Parathyroid adenoma (tissue), 2 donors: Measurements from ENCODE around the gene PKD1L1.

Experiments used
- H2AFZ ChIP-seq: fragments of 300-600 bp; sonication (generic); one replicate; pipeline ENCODE4 v1.7.0; 2017; ENCODE audit warnings: antibody characterized with exemption, mild to moderate bottlenecking
- H3K27ac ChIP-seq: fragments of 300-600 bp; sonication (generic); one replicate; pipeline ENCODE4 v1.7.0; 2017
- H3K27me3 ChIP-seq: fragments of 300-600 bp; sonication (generic); one replicate; pipeline ENCODE4 v1.7.0; 2017; ENCODE audit warnings: low read length; ENCODE audit not compliant: control insufficient read depth, insufficient read depth
- H3K36me3 ChIP-seq: fragments of 300-600 bp; sonication (generic); one replicate; pipeline ENCODE4 v1.7.0; 2017; ENCODE audit warnings: low read length; ENCODE audit not compliant: control insufficient read depth, insufficient read depth
- H3K4me1 ChIP-seq: fragments of 300-600 bp; sonication (generic); one replicate; pipeline ENCODE4 v1.7.0; 2017; ENCODE audit warnings: control low read depth
- H3K4me2 ChIP-seq: fragments of 300-600 bp; sonication (generic); one replicate; pipeline ENCODE4 v1.7.0; 2017; ENCODE audit warnings: low read length
- H3K4me3 ChIP-seq: fragments of 300-600 bp; sonication (generic); one replicate; pipeline ENCODE4 v1.7.0; 2017; ENCODE audit warnings: low read depth, low read length
- H3K79me2 ChIP-seq: fragments of 300-600 bp; sonication (generic); one replicate; pipeline ENCODE4 v1.7.0; 2017; ENCODE audit warnings: control low read depth
- H3K9ac ChIP-seq: fragments of 300-600 bp; sonication (generic); one replicate; pipeline ENCODE4 v1.7.0; 2017; ENCODE audit warnings: mild to moderate bottlenecking
- H3K9me3 ChIP-seq: fragments of 300-600 bp; sonication (generic); one replicate; pipeline ENCODE4 v1.7.0; 2017; ENCODE audit warnings: low read length; ENCODE audit not compliant: control insufficient read depth
- TF ChIP-seq, protein P1 (sequence below): fragments of 300-600 bp; sonication (generic); IDR thresholded peaks from one replicate; pipeline ENCODE4 v1.7.0; 2017; ENCODE audit warnings: antibody characterized with exemption, mild to moderate bottlenecking
- donor health status: primary hyperparathyroidism.

PKD1L1 gene

GRCh38 chr7:47948141-47948790 is at the start of gene PKD1L1:
TSS of gene PKD1L1 (minus strand) at chr7:47948466. CDS start at chr7:47948440, 26 bp downstream.
- no peaks in the 10 kb centered on the region for H3K9me3 ChIP-seq
- H3K4me3 ChIP-seq, result no peak within 1 kb of the TSS
- H3K36me3 ChIP-seq, result no peaks in the 10 kb centered on the region
- H3K4me1 ChIP-seq, result peaks cover 13% of the 10 kb centered on the region
- H3K27ac ChIP-seq, result peak within 1 kb of the TSS; percentile 42
- H3K79me2 ChIP-seq, result no peaks in the 10 kb centered on the region
- H3K4me2 ChIP-seq, result no peak within 1 kb of the TSS
- H2AFZ ChIP-seq, result no peak within 1 kb of the TSS
- H3K9ac ChIP-seq, result no peak within 1 kb of the TSS
- no peaks in the 10 kb centered on the region for H3K27me3 ChIP-seq
- TF ChIP-seq, protein P1, sequence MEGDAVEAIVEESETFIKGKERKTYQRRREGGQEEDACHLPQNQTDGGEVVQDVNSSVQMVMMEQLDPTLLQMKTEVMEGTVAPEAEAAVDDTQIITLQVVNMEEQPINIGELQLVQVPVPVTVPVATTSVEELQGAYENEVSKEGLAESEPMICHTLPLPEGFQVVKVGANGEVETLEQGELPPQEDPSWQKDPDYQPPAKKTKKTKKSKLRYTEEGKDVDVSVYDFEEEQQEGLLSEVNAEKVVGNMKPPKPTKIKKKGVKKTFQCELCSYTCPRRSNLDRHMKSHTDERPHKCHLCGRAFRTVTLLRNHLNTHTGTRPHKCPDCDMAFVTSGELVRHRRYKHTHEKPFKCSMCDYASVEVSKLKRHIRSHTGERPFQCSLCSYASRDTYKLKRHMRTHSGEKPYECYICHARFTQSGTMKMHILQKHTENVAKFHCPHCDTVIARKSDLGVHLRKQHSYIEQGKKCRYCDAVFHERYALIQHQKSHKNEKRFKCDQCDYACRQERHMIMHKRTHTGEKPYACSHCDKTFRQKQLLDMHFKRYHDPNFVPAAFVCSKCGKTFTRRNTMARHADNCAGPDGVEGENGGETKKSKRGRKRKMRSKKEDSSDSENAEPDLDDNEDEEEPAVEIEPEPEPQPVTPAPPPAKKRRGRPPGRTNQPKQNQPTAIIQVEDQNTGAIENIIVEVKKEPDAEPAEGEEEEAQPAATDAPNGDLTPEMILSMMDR, result no peak

DNA sequence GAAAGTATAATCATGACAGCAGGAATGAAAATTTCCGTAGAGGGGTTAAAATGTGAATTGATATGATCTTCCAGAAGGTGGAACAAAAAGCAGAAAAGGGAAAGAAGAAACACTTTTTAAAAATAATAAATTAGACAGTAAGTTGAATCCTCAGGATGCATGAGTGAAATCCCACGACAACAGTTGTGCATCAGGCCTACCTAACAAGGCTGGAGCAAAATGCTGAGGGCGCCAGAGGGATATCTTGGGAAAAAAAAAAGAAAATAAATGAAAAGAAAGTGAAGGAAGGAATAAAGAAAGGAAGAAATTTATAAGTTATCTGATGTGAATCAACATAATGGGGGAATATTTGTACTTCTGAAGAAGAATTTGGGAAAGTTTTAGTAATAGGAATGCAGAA is 44.2 kb upstream of the PKD1L1 start:
- H3K36me3 ChIP-seq, result no peaks in the 10 kb centered on the region
- TF ChIP-seq, protein P1, result no peak
- H3K9ac ChIP-seq, result no peak overlapping the region
- peak overlapping the region; percentile 94 for H2AFZ ChIP-seq
- no peaks in the 10 kb centered on the region for H3K27me3 ChIP-seq
- no peaks in the 10 kb centered on the region for H3K4me1 ChIP-seq
- H3K4me2 ChIP-seq, result peak overlapping the region; percentile 69
- no peaks in the 10 kb centered on the region for H3K79me2 ChIP-seq
- peak overlapping the region; percentile 13 for H3K27ac ChIP-seq
- peak overlapping the region; percentile 45 for H3K4me3 ChIP-seq
- no peaks in the 10 kb centered on the region for H3K9me3 ChIP-seq

GRCh38 chr7:47991741-47992311 is 43.6 kb upstream of the PKD1L1 start:
- peak overlapping the region; percentile 13 for H3K27ac ChIP-seq
- no peaks in the 10 kb centered on the region for H3K79me2 ChIP-seq
- TF ChIP-seq, protein P1, result peak; percentile 72
- peak overlapping the region; percentile 45 for H3K4me3 ChIP-seq
- no peaks in the 10 kb centered on the region for H3K36me3 ChIP-seq
- H3K9ac ChIP-seq, result no peak overlapping the region
- H3K9me3 ChIP-seq, result no peaks in the 10 kb centered on the region
- H3K4me2 ChIP-seq, result peak overlapping the region; percentile 69
- H3K4me1 ChIP-seq, result no peaks in the 10 kb centered on the region
- H2AFZ ChIP-seq, result peak overlapping the region; percentile 94
- H3K27me3 ChIP-seq, result no peaks in the 10 kb centered on the region

- Histone ChIP-seq H3K9ac (no peak overlapping the region), H3K79me2 (no peaks in the 10 kb centered on the region)
- TF ChIP-seq, protein P1, result no peak
Observed at GRCh38 chr7:47991270-47991669, 43.0 kb upstream of the PKD1L1 start.

More at GRCh38 chr7:47991270-47991669, 43.0 kb upstream of the PKD1L1 start:
- peak overlapping the region; percentile 94 for H2AFZ ChIP-seq
- peak overlapping the region; percentile 13 for H3K27ac ChIP-seq
- H3K4me1 ChIP-seq, result no peaks in the 10 kb centered on the region
- no peaks in the 10 kb centered on the region for H3K27me3 ChIP-seq
- H3K4me3 ChIP-seq, result peak overlapping the region; percentile 45
- peak overlapping the region; percentile 69 for H3K4me2 ChIP-seq
- H3K36me3 ChIP-seq, result no peaks in the 10 kb centered on the region
- H3K9me3 ChIP-seq, result no peaks in the 10 kb centered on the region
